ENCODE data around the gene MLLT3.
"Not testable (repeated sequence)": the region's sequence is repeated elsewhere in the genome, so short reads cannot be mapped to it uniquely, and the experiment has no call there.

The MLLT3 gene

GRCh38 chr9:20594608-20595007 is 27.7 kb downstream of the MLLT3 start:
- DNase-seq (ENCODE audit: low read depth): no peak

- DNase-seq (ENCODE audit: low read depth): no peak
Measured at GRCh38 chr9:20593537-20593936, 28.8 kb downstream of the MLLT3 start.

GRCh38 chr9:20593105-20593504 is 29.2 kb downstream of the MLLT3 start:
- DNase-seq (ENCODE audit: low read depth): no peak

GRCh38 chr9:20592673-20593072 is 29.6 kb downstream of the MLLT3 start:
- no peak for DNase-seq (ENCODE audit: low read depth)

GRCh38 chr9:20591223-20591622 is 31.1 kb downstream of the MLLT3 start:
- no peak for DNase-seq (ENCODE audit: low read depth)

GRCh38 chr9:20584968-20585643 is 37.2 kb downstream of the MLLT3 start:
- DNase-seq (ENCODE audit: low read depth): no peak

- not testable (repeated sequence) for DNase-seq (ENCODE audit: low read depth)
Measured at GRCh38 chr9:20583088-20583487, 39.2 kb downstream of the MLLT3 start.

- DNase-seq (ENCODE audit: low read depth): no peak
Measured at GRCh38 chr9:20582150-20582549, 40.1 kb downstream of the MLLT3 start.

- no peak for DNase-seq (ENCODE audit: low read depth)
Measured at GRCh38 chr9:20580673-20581072, 41.6 kb downstream of the MLLT3 start.

GRCh38 chr9:20579524-20580314 is 42.6 kb downstream of the MLLT3 start:
- DNase-seq (ENCODE audit: low read depth): no peak

- no peak for DNase-seq (ENCODE audit: low read depth)
Measured at GRCh38 chr9:20573023-20573422, 49.3 kb downstream of the MLLT3 start.

- DNase-seq (ENCODE audit: low read depth): no peak
Measured at GRCh38 chr9:20570756-20571155, 51.5 kb downstream of the MLLT3 start.

- no peak for DNase-seq (ENCODE audit: low read depth)
Measured at GRCh38 chr9:20570087-20570486, 52.2 kb downstream of the MLLT3 start.

GRCh38 chr9:20569525-20569924 is 52.8 kb downstream of the MLLT3 start:
- no peak for DNase-seq (ENCODE audit: low read depth)

GRCh38 chr9:20568400-20568799 is 53.9 kb downstream of the MLLT3 start:
- no peak for DNase-seq (ENCODE audit: low read depth)

GRCh38 chr9:20566401-20566800 is 55.9 kb downstream of the MLLT3 start:
- DNase-seq (ENCODE audit: low read depth): no peak

GRCh38 chr9:20564650-20565049 is 57.6 kb downstream of the MLLT3 start:
- no peak for DNase-seq (ENCODE audit: low read depth)

- no peak for DNase-seq (ENCODE audit: low read depth)
Measured at GRCh38 chr9:20563917-20564316, 58.4 kb downstream of the MLLT3 start.

- DNase-seq (ENCODE audit: low read depth): no peak
Measured at GRCh38 chr9:20562051-20562450, 60.2 kb downstream of the MLLT3 start.

- DNase-seq (ENCODE audit: low read depth): no peak
Measured at GRCh38 chr9:20561531-20561930, 60.8 kb downstream of the MLLT3 start.

- DNase-seq (ENCODE audit: low read depth): no peak
Measured at GRCh38 chr9:20559231-20559890, 62.9 kb downstream of the MLLT3 start.

GRCh38 chr9:20558566-20559016 is 63.7 kb downstream of the MLLT3 start:
- no peak for DNase-seq (ENCODE audit: low read depth)
